IMR-90 (cell line): ENCODE data around the gene SYMPK. TPM values are rescaled to one million over a fixed set of nuclear protein-coding genes. Genes with fewer than 3 reads are reported as not detected.

ENCODE experiments used
- ATAC-seq: fragments of 200-7000 bp; cut with Tn5 transposase; 2 replicates; pipeline ENCODE4 v1.9.1; 2020; ENCODE audit warnings: low read depth, mild to moderate bottlenecking, moderate library complexity
- BruUV-seq: library from RNA; stranded (reverse); fragments of 400-500 nt; replicated peaks from 2 replicates; lab custom pipeline; 2021; lab: Mats Ljungman, UMichigan
- CTCF ChIA-PET: fragments of 300-600 bp; formaldehyde crosslinking; extraction: SDS; loops from one replicate; lab custom pipeline; 2021; ENCODE audit warnings: antibody characterized with exemption; lab: Yijun Ruan, JAX
- POLR2A ChIA-PET: fragments of 300-600 bp; sonication (Branson Sonifier 250); formaldehyde crosslinking; loops from one replicate; lab custom pipeline; 2022; ENCODE audit warnings: antibody characterized with exemption; ENCODE audit not compliant: unreplicated experiment; lab: Charles Lee
- DNase-seq: peaks from one replicate; pipeline ENCODE4 v3.0.0; 2013
- H2AFZ ChIP-seq: replicated peaks from 2 replicates; pipeline ENCODE3; 2013; ENCODE audit warnings: low read length, mild to moderate bottlenecking; ENCODE audit not compliant: poor library complexity
- H2AK5ac ChIP-seq: 2 replicates; pipeline ENCODE4 v1.6.1; 2013; ENCODE audit warnings: low read depth, low read length, inconsistent platforms
- H2AK9ac ChIP-seq: replicated peaks from 2 replicates; pipeline ENCODE3; 2013; ENCODE audit warnings: mild to moderate bottlenecking, low read depth, low read length, moderate library complexity; ENCODE audit not compliant: poor library complexity
- H2BK120ac ChIP-seq: 2 replicates; pipeline ENCODE4 v1.6.1; 2013; ENCODE audit warnings: low read depth, low read length, inconsistent platforms
- H2BK15ac ChIP-seq: 3 replicates; pipeline ENCODE4 v1.6.1; 2013; ENCODE audit warnings: low read depth, low read length, inconsistent platforms
- H2BK20ac ChIP-seq: 2 replicates; pipeline ENCODE4 v1.6.1; 2013; ENCODE audit warnings: low read depth, mild to moderate bottlenecking, inconsistent platforms, low read length, moderate library complexity
- H2BK5ac ChIP-seq: 2 replicates; pipeline ENCODE4 v1.6.1; 2013; ENCODE audit warnings: mild to moderate bottlenecking, low read depth, low read length, inconsistent platforms; ENCODE audit not compliant: poor library complexity, severe bottlenecking
- H3K14ac ChIP-seq: replicated peaks from 2 replicates; pipeline ENCODE4 v1.6.1; 2013; ENCODE audit warnings: low read depth, low read length, inconsistent platforms
- H3K18ac ChIP-seq: 2 replicates; pipeline ENCODE4 v1.6.1; 2013; ENCODE audit warnings: low read depth, low read length, control low read depth
- H3K23ac ChIP-seq: 2 replicates; pipeline ENCODE4 v1.6.1; 2013; ENCODE audit warnings: low read depth, low read length, inconsistent platforms
- H3K27ac ChIP-seq: 2 replicates; pipeline ENCODE4 v1.5.1; 2013; ENCODE audit warnings: mild to moderate bottlenecking, control low read depth, low read length; ENCODE audit not compliant: insufficient read depth
- H3K27me3 ChIP-seq: 2 replicates; pipeline ENCODE4 v1.6.1; 2013; ENCODE audit warnings: low read length; ENCODE audit not compliant: control insufficient read depth, insufficient read depth
- H3K36me3 ChIP-seq: 2 replicates; pipeline ENCODE4 v1.6.1; 2013; ENCODE audit warnings: low read length, mixed read lengths; ENCODE audit not compliant: control insufficient read depth, insufficient read depth
- H3K4ac ChIP-seq: 2 replicates; pipeline ENCODE4 v1.6.1; 2013; ENCODE audit warnings: low read depth, low read length, inconsistent platforms
- H3K4me1 ChIP-seq: 2 replicates; pipeline ENCODE4 v1.6.1; 2013; ENCODE audit warnings: low read length, mixed read lengths; ENCODE audit not compliant: control insufficient read depth, insufficient read depth
- H3K4me2 ChIP-seq: 2 replicates; pipeline ENCODE4 v1.6.1; 2013; ENCODE audit warnings: low read depth, mild to moderate bottlenecking, control low read depth, low read length, moderate library complexity
- H3K4me3 ChIP-seq: 2 replicates; pipeline ENCODE4 v1.5.1; 2013; ENCODE audit warnings: low read depth, mild to moderate bottlenecking, control low read depth, low read length, moderate library complexity; ENCODE audit not compliant: insufficient read depth
- H3K56ac ChIP-seq: 2 replicates; pipeline ENCODE4 v1.6.1; 2013; ENCODE audit warnings: low read length, inconsistent platforms; ENCODE audit not compliant: insufficient read depth; ENCODE audit errors: extremely low read depth
- H3K79me1 ChIP-seq, 2 experiments: 2 replicates each; pipeline ENCODE4 v1.6.1; 2013; ENCODE audit warnings: low read length in 2 of 2, inconsistent platforms in 1 of 2, low read depth in 1 of 2
- H3K9ac ChIP-seq: 2 replicates; pipeline ENCODE4 v1.6.1; 2013; ENCODE audit warnings: low read depth, low read length, control low read depth
- H3K9me1 ChIP-seq: 2 replicates; pipeline ENCODE4 v1.6.1; 2013; ENCODE audit warnings: low read length, inconsistent platforms; ENCODE audit not compliant: insufficient read depth
- H3K9me3 ChIP-seq: 2 replicates; pipeline ENCODE4 v1.6.1; 2013; ENCODE audit warnings: low read length; ENCODE audit not compliant: control insufficient read depth, insufficient read depth
- H4K20me1 ChIP-seq: 2 replicates; pipeline ENCODE4 v1.6.1; 2013; ENCODE audit warnings: low read length, inconsistent platforms; ENCODE audit not compliant: insufficient read depth
- H4K5ac ChIP-seq: 2 replicates; pipeline ENCODE4 v1.6.1; 2013; ENCODE audit warnings: mild to moderate bottlenecking, low read depth, low read length, control low read depth
- H4K8ac ChIP-seq, 2 experiments: 2 replicates each; pipeline ENCODE4 v1.6.1; 2013; ENCODE audit warnings: low read depth in 2 of 2, low read length in 2 of 2, control low read depth in 1 of 2, inconsistent platforms in 1 of 2
- H4K91ac ChIP-seq: 2 replicates; pipeline ENCODE4 v1.6.1; 2013; ENCODE audit warnings: low read depth, low read length, inconsistent platforms; ENCODE audit not compliant: insufficient read depth
- BHLHE40 ChIP-seq: fragments of 150-350 bp; IDR thresholded peaks from 2 replicates; pipeline ENCODE4 v1.6.1; 2016; ENCODE audit warnings: mild to moderate bottlenecking, low read depth, low read length
- CEBPB ChIP-seq: IDR thresholded peaks from 2 replicates; pipeline ENCODE4 v1.6.1; 2012; ENCODE audit warnings: low read depth, low read length, improper control_type of control experiment
- CHD1 ChIP-seq: IDR thresholded peaks from 2 replicates; pipeline ENCODE4 v1.6.1; 2012; ENCODE audit warnings: low read depth, low read length, improper control_type of control experiment
- CTCF ChIP-seq: conservative IDR thresholded peaks from 2 replicates; pipeline ENCODE4 v1.5.1; 2012; ENCODE audit warnings: mild to moderate bottlenecking, low read depth, low read length, improper control_type of control experiment
- ELK1 ChIP-seq: fragments of 150-350 bp; IDR thresholded peaks from 2 replicates; pipeline ENCODE4 v1.6.1; 2016; ENCODE audit warnings: low read depth, mild to moderate bottlenecking, low read length, moderate library complexity, borderline replicate concordance
- FOS ChIP-seq: fragments of 150-350 bp; IDR thresholded peaks from 2 replicates; pipeline ENCODE4 v1.6.1; 2016; ENCODE audit warnings: low read depth, low read length
- MAFK ChIP-seq: IDR thresholded peaks from 2 replicates; pipeline ENCODE4 v1.6.1; 2012; ENCODE audit warnings: low read depth, low read length, improper control_type of control experiment
- MAZ ChIP-seq: IDR thresholded peaks from 2 replicates; pipeline ENCODE4 v1.6.1; 2012; ENCODE audit warnings: low read depth, mild to moderate bottlenecking, low read length, improper control_type of control experiment, moderate library complexity, borderline replicate concordance
- MXI1 ChIP-seq: IDR thresholded peaks from 2 replicates; pipeline ENCODE4 v1.6.1; 2012; ENCODE audit warnings: low read depth, mild to moderate bottlenecking, low read length, moderate library complexity, borderline replicate concordance
- NFE2L2 ChIP-seq: fragments of 150-350 bp; IDR thresholded peaks from 2 replicates; pipeline ENCODE4 v1.6.1; 2016; ENCODE audit warnings: low read depth, mild to moderate bottlenecking, low read length
- POLR2A ChIP-seq: IDR thresholded peaks from 2 replicates; pipeline ENCODE4 v1.6.1; 2012; ENCODE audit warnings: mild to moderate bottlenecking, low read depth, low read length
- RAD21 ChIP-seq: IDR thresholded peaks from 2 replicates; pipeline ENCODE4 v1.6.1; 2012; ENCODE audit warnings: low read length, improper control_type of control experiment
- RCOR1 ChIP-seq: IDR thresholded peaks from 2 replicates; pipeline ENCODE4 v1.6.1; 2012; ENCODE audit warnings: mild to moderate bottlenecking, low read length, improper control_type of control experiment; ENCODE audit not compliant: insufficient replicate concordance
- RFX5 ChIP-seq: IDR thresholded peaks from 2 replicates; pipeline ENCODE4 v1.8.0; 2012; ENCODE audit warnings: low read depth, mild to moderate bottlenecking, low read length, moderate library complexity
- SMC3 ChIP-seq: fragments of 150-350 bp; IDR thresholded peaks from 2 replicates; pipeline ENCODE4 v1.6.1; 2016; ENCODE audit warnings: low read depth, mild to moderate bottlenecking, antibody characterized with exemption, low read length, moderate library complexity
- USF2 ChIP-seq: fragments of 150-350 bp; IDR thresholded peaks from 2 replicates; pipeline ENCODE4 v1.6.1; 2017; ENCODE audit warnings: mild to moderate bottlenecking, antibody characterized with exemption, low read length, low read depth
- WGBS, 2 experiments: methylation state at CpG; one replicate each; pipeline versions ENCODE4 v1.1.5 to v1.1.7; 2013; ENCODE audit warnings: missing lambda C conversion rate in 2 of 2; ENCODE audit not compliant: insufficient read length in 1 of 2; ENCODE audit errors: extremely low coverage in 2 of 2; 5-methylcytosine and 5-hydroxymethylcytosine counted together
- dilution Hi-C: fragments of 300-500 bp; cut with HindIII; formaldehyde crosslinking; loops from one replicate; pipeline ENCODE4 v1.14.3; 2018; ENCODE audit warnings: low sequenced_read_pairs; ENCODE audit not compliant: unreplicated experiment
- in situ Hi-C: fragments of 300-500 bp; cut with MboI; formaldehyde crosslinking; loops from 3 replicates; pipeline ENCODE4 v1.14.3; 2019; ENCODE audit warnings: low sequenced_read_pairs, inconsistent platforms, mixed read lengths
- intact Hi-C: fragments of 100-400 bp; cut with micrococcal nuclease; formaldehyde crosslinking; loops from 2 replicates; pipeline ENCODE4 v1.10.0; 2022
- polyA plus RNA-seq, 3 experiments: library from polyadenylated mRNA; depleted of rRNA; stranded (reverse); fragments of >200 nt; gene quantifications; 2 replicates each; pipeline ENCODE4 v1.2.3, GENCODE V29; 2012; ENCODE audit warnings: low replicate concordance in 1 of 3
- total RNA-seq: library from RNA; depleted of rRNA; stranded (reverse); fragments of >200 nt; gene quantifications from 2 replicates; pipeline ENCODE4 v1.2.3, GENCODE V29; 2012

SYMPK gene
- total and polyA plus RNA-seq, 2 of the 4 experiments (the other 2 are of a cell fraction): 35.3 to 71.5 TPM

GRCh38 chr19:45785781-45786532, 77.0 kb downstream of the SYMPK start:
- CTCF ChIA-PET: no interaction called here
- H3K9me1 ChIP-seq: peaks cover 15% of the 10 kb centered on the region; the same call in 1 of the 2 replicates

More at GRCh38 chr19:45785781-45786532, 77.0 kb downstream of the SYMPK start:
- peaks cover 25 to 75% of the 10 kb centered on the region in 2 experiments for H3K79me1 ChIP-seq
- no TSS peak for BruUV-seq
- H4K8ac ChIP-seq: no peak overlapping the region
- intact Hi-C loops: no loop called here
- no peak overlapping the region for H2BK5ac ChIP-seq
- H2AK9ac ChIP-seq: peak overlapping the region; percentile 49
- no peaks in the 10 kb centered on the region for H3K27me3 ChIP-seq
- in situ Hi-C loops: no loop called here
- H3K14ac ChIP-seq: no peak overlapping the region
- peaks cover 50% of the 10 kb centered on the region for H3K36me3 ChIP-seq
- ATAC-seq (no peak), DNase-seq (no peak)
- H4K5ac ChIP-seq: no peak overlapping the region
- no peak overlapping the region for H3K27ac ChIP-seq
- POLR2A ChIA-PET: no interaction called here
- H3K9ac ChIP-seq: no peak overlapping the region
- dilution Hi-C loops: no loop called here
- H3K4me2 ChIP-seq: no peak overlapping the region
- H3K9me3 ChIP-seq: no peaks in the 10 kb centered on the region
- no peak overlapping the region for H2BK120ac ChIP-seq
- H3K18ac ChIP-seq: no peak overlapping the region
- H3K4me1 ChIP-seq: peaks cover 26% of the 10 kb centered on the region
- no peak overlapping the region for H4K91ac ChIP-seq
- H2BK15ac ChIP-seq: no peak overlapping the region
- no peak overlapping the region for H3K56ac ChIP-seq
- H2AFZ ChIP-seq: no peak overlapping the region
- no peak overlapping the region for H3K23ac ChIP-seq
- 96% methylated on average over 43 of the region's 57 CpGs; no CpG with 5 or more reads in 1 of the 2 experiments for WGBS, 2 experiments
- TF ChIP-seq FOS (no peak), USF2 (no peak), RCOR1 (no peak), NFE2L2 (no peak), CTCF (no peak), RFX5 (no peak), MAZ (no peak), CEBPB (no peak), MAFK (no peak), SMC3 (no peak), CHD1 (no peak), MXI1 (no peak), RAD21 (no peak), ELK1 (no peak), POLR2A (no peak), BHLHE40 (no peak)
- no peak overlapping the region for H2AK5ac ChIP-seq
- H3K4me3 ChIP-seq: no peak overlapping the region
- peaks cover 13% of the 10 kb centered on the region for H4K20me1 ChIP-seq
- H3K4ac ChIP-seq: no peak overlapping the region
- no peak overlapping the region for H2BK20ac ChIP-seq
